DND-41 (cell line): ENCODE data around the gene ESYT3.

Experiments
- ATAC-seq: fragments of 200-7000 bp; cut with Tn5 transposase; 3 replicates; pipeline ENCODE4 v1.9.1; 2021; ENCODE audit warnings: low read depth; ENCODE audit not compliant: insufficient read depth
- DNase-seq: peaks from one replicate; pipeline ENCODE4 v3.0.0-alpha.2; 2020
- H2AFZ ChIP-seq: 2 replicates; pipeline ENCODE4 v1.6.0; 2012; ENCODE audit warnings: low read depth, low read length
- H3K27ac ChIP-seq: 2 replicates; pipeline ENCODE4 v1.5.1; 2012; ENCODE audit warnings: low read length, inconsistent platforms
- H3K27me3 ChIP-seq: fragments of 200-600 bp; sonication (generic); 2 replicates; pipeline ENCODE4 v1.6.0; 2012; ENCODE audit warnings: low read length, mild to moderate bottlenecking, inconsistent platforms; ENCODE audit not compliant: insufficient read depth, poor library complexity
- H3K36me3 ChIP-seq: 2 replicates; pipeline ENCODE4 v1.5.1; 2012; ENCODE audit warnings: low read length, inconsistent platforms; ENCODE audit not compliant: insufficient read depth
- H3K4me1 ChIP-seq: 2 replicates; pipeline ENCODE4 v1.5.1; 2012; ENCODE audit warnings: mild to moderate bottlenecking, low read length; ENCODE audit not compliant: insufficient read depth
- H3K4me2 ChIP-seq: 2 replicates; pipeline ENCODE4 v1.6.0; 2012; ENCODE audit warnings: mild to moderate bottlenecking, moderate library complexity, low read length, inconsistent platforms; ENCODE audit not compliant: insufficient read depth
- H3K4me3 ChIP-seq, 2 experiments: fragments of 200-600 bp in 1 of 2; shearing (Covaris generic) in 1 of 2; 2 replicates each; pipeline ENCODE4 v1.5.1; 2012 to 2016; ENCODE audit warnings: inconsistent platforms in 2 of 2, low read length in 2 of 2, mild to moderate bottlenecking in 2 of 2, low read depth in 1 of 2, moderate library complexity in 1 of 2
- H3K79me2 ChIP-seq: 2 replicates; pipeline ENCODE4 v1.6.0; 2012; ENCODE audit warnings: low read length, inconsistent platforms; ENCODE audit not compliant: insufficient read depth
- H3K9ac ChIP-seq: 2 replicates; pipeline ENCODE4 v1.6.0; 2012; ENCODE audit warnings: low read depth, mild to moderate bottlenecking, inconsistent platforms, low read length, moderate library complexity
- H3K9me3 ChIP-seq: 2 replicates; pipeline ENCODE4 v1.5.1; 2012; ENCODE audit warnings: low read length, moderate library complexity, mild to moderate bottlenecking, inconsistent platforms; ENCODE audit not compliant: insufficient read depth, severe bottlenecking
- H4K20me1 ChIP-seq: 2 replicates; pipeline ENCODE4 v1.6.0; 2012; ENCODE audit warnings: low read length; ENCODE audit not compliant: insufficient read depth
- EZH2 ChIP-seq: IDR thresholded peaks from 3 replicates; pipeline ENCODE4 v1.6.1; 2012; ENCODE audit warnings: borderline replicate concordance, low read depth, mild to moderate bottlenecking, moderate library complexity, low read length, inconsistent platforms; ENCODE audit not compliant: severe bottlenecking
- TF ChIP-seq, protein P1 (sequence below): IDR thresholded peaks from 2 replicates; pipeline ENCODE4 v1.5.1; 2012; ENCODE audit warnings: borderline replicate concordance, low read length, moderate library complexity, mild to moderate bottlenecking; ENCODE audit not compliant: poor library complexity, severe bottlenecking; ENCODE audit errors: extremely low read depth

ESYT3 gene

DNA sequence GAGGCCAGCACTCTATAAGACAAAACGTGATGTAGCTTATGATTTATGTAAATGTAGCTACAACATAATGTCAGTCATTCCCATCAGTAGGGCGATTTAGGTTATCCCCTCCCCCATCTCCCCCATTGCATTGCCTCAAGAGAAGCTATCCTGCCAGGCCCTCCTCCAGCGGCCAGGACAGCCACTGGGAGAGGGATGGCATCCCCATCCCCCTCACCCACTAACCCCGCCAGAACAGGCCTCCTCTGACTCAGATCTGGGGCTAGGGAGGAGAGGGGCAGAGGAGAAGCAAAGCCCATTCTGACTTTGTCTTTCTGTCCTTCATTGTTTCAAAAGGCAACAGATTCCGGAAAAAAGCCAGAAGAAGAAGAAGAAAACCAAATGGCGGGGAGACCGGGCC lies 32.6 kb upstream of the ESYT3 start:
- no peak for ATAC-seq
- no peak overlapping the region for H3K9ac ChIP-seq
- no peak overlapping the region for H3K4me2 ChIP-seq
- no peak overlapping the region for H2AFZ ChIP-seq
- no peaks in the 10 kb centered on the region for H3K4me1 ChIP-seq
- no peak for DNase-seq
- H3K9me3 ChIP-seq: no peaks in the 10 kb centered on the region
- no peaks in the 10 kb centered on the region for H4K20me1 ChIP-seq
- TF ChIP-seq EZH2: no peak
- TF ChIP-seq, protein P1, sequence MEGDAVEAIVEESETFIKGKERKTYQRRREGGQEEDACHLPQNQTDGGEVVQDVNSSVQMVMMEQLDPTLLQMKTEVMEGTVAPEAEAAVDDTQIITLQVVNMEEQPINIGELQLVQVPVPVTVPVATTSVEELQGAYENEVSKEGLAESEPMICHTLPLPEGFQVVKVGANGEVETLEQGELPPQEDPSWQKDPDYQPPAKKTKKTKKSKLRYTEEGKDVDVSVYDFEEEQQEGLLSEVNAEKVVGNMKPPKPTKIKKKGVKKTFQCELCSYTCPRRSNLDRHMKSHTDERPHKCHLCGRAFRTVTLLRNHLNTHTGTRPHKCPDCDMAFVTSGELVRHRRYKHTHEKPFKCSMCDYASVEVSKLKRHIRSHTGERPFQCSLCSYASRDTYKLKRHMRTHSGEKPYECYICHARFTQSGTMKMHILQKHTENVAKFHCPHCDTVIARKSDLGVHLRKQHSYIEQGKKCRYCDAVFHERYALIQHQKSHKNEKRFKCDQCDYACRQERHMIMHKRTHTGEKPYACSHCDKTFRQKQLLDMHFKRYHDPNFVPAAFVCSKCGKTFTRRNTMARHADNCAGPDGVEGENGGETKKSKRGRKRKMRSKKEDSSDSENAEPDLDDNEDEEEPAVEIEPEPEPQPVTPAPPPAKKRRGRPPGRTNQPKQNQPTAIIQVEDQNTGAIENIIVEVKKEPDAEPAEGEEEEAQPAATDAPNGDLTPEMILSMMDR: no peak
- no peaks in the 10 kb centered on the region for H3K79me2 ChIP-seq
- no peak overlapping the region for H3K27ac ChIP-seq
- no peaks in the 10 kb centered on the region for H3K36me3 ChIP-seq
- H3K4me3 ChIP-seq: no peak overlapping the region
- H3K27me3 ChIP-seq: peaks cover 18% of the 10 kb centered on the region

DNA sequence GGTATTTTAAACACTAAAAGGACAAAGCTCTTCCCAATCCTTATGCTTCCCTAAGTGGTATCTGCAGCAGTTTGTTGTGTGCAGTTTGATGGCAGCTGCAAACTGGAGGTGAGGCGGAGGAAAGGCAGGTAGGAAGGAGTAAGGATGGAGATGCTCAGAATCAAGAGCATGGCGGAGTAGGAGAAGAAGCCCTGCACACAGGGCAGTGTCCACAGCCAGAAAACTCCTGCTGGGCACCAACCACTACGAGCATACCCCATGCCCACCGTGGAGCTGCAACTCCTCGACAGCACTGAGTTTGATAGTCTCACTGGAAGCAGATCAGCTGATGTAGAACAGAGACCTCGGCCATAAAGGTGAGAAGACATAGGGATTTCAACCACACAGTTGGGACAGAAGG lies 30.3 kb upstream of the ESYT3 start:
- DNase-seq: no peak
- Histone ChIP-seq H3K4me3 (no peak overlapping the region), H3K36me3 (no peaks in the 10 kb centered on the region), H3K27me3 (peaks cover 15% of the 10 kb centered on the region), H3K4me1 (no peaks in the 10 kb centered on the region), H3K4me2 (no peak overlapping the region), H3K79me2 (no peaks in the 10 kb centered on the region), H3K9ac (no peak overlapping the region), H3K27ac (no peak overlapping the region), H4K20me1 (no peaks in the 10 kb centered on the region), H2AFZ (no peak overlapping the region), H3K9me3 (no peaks in the 10 kb centered on the region)
- TF ChIP-seq, protein P1: no peak
- TF ChIP-seq EZH2: no peak
- no peak for ATAC-seq

DNA sequence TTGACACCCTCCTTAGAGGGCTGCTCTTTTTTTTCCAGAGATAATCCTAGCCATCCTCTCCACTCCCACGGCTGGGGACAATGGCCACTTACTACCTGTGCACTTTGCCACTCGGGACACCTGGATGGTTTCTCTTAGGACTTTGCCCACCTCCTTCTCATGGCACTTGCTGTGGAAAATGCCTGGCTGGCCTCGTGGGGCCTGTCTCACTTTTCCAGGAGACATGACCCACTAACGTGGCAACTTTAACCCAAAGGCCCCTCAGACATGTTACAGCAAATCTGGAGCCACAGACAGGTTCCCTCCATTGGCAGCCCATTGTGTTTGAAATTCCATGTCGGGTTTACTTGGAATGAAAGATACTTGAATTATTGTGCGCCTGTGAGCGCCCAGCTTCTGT lies 29.4 kb upstream of the ESYT3 start:
- Histone ChIP-seq H3K4me1 (no peaks in the 10 kb centered on the region), H3K9me3 (no peaks in the 10 kb centered on the region), H4K20me1 (no peaks in the 10 kb centered on the region), H3K79me2 (no peaks in the 10 kb centered on the region), H3K9ac (no peak overlapping the region), H3K27ac (no peak overlapping the region), H3K4me2 (no peak overlapping the region), H2AFZ (no peak overlapping the region), H3K27me3 (peaks cover 13% of the 10 kb centered on the region), H3K36me3 (no peaks in the 10 kb centered on the region), H3K4me3 (no peak overlapping the region)
- no peak for ATAC-seq
- DNase-seq: no peak
- TF ChIP-seq EZH2: no peak
- TF ChIP-seq, protein P1: no peak

DNA sequence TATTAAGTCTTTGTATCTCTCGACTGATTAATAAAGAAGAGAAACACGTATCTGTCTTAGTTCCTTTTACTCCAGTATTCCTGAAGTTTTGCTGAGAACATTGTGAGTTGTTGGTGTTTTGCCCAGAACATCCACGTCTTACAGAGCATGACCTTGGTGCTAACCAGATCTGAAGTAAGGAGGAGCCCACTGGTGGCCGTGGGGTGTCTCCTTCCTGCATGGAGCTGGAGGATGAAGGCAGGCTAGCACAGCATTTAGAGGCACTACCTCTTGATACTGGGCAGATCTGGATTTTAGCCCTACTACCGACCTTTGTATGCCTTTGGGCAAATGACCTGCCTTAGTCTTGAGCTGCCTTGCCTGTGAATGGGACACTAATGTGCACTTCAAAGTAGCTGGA lies 28.9 kb upstream of the ESYT3 start:
- Histone ChIP-seq H3K4me3 (no peak overlapping the region), H3K9ac (no peak overlapping the region), H2AFZ (no peak overlapping the region), H3K4me1 (no peaks in the 10 kb centered on the region), H3K4me2 (no peak overlapping the region), H3K27me3 (peaks cover 13% of the 10 kb centered on the region), H3K27ac (no peak overlapping the region), H3K36me3 (no peaks in the 10 kb centered on the region), H3K9me3 (no peaks in the 10 kb centered on the region), H4K20me1 (no peaks in the 10 kb centered on the region), H3K79me2 (no peaks in the 10 kb centered on the region)
- TF ChIP-seq, protein P1: no peak
- TF ChIP-seq EZH2: no peak
- ATAC-seq (no peak), DNase-seq (no peak)
